Urothelium cell line (cell line): ENCODE data around the gene ZBTB2.
"Not testable (repeated sequence)": the region's sequence is repeated elsewhere in the genome, so short reads cannot be mapped to it uniquely, and the experiment has no call there.

Experiments
- DNase-seq: peaks from one replicate; pipeline ENCODE4 v3.0.0; 2011; ENCODE audit warnings: low spot score, mixed read lengths
- FAIRE-seq: peaks from 2 replicates; lab custom pipeline; 2011; peaks lifted over from hg19 to GRCh38; lab: Jason Lieb, UNC

The ZBTB2 gene

DNA sequence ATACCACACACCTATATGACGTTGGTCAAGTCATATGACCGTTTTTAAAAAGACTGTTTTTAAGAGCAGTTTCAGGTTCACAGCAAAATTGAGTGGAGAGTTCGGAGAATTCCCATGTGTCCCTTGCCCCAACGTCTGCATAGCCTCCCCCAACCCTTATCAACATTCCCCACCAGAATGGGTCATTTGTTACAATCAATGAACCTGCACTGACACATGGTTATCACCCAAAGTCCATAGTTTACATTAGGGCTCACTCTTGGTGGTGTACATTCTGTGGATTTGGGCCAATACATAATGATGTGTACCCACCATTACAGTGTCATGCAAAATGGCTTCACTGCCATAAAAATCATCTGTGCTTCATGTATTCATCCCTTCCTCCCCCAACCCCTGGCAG is 52.0 kb downstream of the ZBTB2 start:
- DNase-seq (no peak), FAIRE-seq (no peak)

DNA sequence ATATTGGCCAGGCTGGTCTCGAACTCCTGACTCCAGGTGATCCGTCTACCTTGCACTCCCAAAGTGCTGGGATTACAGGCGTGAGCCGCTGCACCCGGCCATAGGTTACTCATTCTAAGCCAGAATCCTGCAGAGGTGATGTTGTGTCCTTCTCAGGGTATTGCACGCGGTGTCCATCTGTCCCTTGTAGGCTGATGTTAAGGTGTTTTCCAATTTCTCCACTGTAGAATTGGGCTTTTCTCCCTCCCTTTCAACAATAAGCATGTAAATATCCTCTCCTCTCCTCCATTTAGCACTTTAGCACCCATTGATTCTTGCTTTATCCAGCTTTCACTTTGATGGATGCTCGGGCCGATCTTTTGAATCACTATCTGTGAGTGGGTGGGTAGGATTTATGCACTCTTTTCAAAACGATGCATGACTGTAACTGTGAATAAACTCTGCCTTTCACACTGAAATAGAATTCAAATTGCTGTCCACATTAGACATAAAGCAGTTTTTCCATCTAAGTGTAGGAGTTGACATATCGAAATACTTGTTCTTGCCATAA is 52.6 kb downstream of the ZBTB2 start:
- FAIRE-seq (no peak), DNase-seq (no peak)

DNA sequence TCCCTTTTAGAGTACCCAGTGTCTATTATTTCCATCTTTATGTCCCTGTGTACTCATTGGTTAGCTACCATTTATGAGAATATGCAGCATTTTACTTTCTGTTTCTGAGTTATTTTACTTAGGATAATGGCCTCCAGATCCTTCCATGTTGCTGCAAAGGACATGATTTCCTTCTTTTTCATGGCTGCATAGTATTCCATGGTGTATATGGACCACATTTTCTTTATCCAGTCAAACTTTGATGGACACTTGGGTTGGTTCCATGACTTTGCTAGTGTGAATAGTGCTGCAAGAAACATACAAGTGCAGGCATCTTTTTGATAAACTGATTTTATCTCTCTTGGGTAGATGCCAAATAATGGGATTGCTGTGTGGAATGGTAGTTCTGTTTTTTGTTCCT is 55.4 kb downstream of the ZBTB2 start:
- FAIRE-seq: no peak
- no peak for DNase-seq

DNA sequence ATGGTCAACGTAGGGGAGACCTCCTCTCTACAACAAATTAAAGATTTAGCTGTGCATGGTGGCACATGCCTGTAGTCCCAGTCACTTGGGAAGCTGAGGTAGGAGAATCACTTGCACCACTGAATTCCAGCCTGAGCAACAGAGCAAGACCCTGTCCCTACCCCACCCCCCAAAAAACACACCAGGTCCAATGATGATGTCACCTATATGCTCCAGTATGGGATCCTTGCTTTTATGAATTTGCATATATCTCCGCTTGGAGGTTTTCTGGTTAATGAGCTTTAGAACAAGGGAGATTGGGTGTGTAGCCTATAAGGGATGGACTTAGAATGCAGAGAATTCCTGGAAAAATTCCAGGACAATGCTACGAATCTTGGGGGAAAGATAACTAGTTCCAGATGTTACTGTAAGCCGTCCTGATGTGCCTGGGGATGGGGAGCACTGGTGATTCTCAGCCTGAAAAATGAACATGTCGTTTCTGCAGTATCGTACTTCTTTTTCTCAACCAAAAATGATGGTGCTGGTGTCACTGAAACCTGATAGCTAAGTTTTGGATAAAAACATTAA is 61.1 kb downstream of the ZBTB2 start:
- DNase-seq (no peak), FAIRE-seq (no peak)

DNA sequence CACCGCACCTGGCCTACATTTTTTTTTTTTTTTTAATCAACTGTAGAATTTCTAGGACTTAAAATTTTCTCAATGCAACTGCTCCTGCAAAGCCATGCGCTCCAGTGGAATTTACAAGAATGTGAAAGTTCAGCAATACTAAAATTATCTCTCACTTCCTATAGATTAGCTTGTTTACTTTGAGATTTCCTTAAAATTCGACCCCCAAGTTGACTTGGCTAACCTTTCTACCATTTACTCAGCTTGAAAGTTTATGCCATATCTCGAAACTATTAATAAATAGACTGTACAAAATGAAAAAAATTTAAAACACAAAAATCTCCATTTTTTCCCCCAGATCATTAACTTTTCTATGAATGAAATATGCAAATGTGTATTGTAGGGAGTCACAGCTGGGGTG is 64.3 kb downstream of the ZBTB2 start:
- FAIRE-seq (no peak), DNase-seq (no peak)

DNA sequence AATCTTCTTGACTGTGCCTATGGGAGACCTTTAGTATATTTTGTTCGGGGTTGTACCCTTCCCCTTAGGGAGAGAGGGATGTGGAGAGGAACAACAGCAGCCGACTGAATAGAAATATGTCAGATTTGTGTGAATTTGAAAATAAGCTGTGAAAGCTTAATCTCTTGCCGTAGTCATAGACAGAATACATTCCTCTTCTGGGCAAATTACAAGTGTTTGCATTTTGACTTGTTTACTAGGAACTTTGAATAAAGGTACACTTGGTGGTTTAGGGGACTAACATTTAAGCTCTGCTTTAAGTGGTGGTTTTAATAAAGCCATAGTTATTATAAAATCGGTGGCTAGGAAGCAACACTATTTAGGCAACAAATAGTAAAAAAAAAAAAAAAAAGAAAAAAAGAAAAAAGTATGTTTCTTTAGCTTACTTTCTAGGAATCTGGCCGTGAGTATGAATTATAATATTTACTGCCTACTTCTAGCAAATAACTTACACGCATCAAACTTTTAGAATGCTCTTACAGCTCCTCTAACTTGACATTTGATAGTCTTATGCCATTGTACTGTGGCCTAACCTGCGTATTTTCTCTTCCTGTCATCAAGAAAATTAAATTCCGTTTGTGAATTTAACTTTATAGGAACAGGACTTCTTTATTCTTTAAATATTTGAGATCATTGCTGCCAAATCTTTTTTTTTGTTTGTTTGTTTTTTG is 65.1 kb downstream of the ZBTB2 start:
- FAIRE-seq (no peak), DNase-seq (no peak)

DNA sequence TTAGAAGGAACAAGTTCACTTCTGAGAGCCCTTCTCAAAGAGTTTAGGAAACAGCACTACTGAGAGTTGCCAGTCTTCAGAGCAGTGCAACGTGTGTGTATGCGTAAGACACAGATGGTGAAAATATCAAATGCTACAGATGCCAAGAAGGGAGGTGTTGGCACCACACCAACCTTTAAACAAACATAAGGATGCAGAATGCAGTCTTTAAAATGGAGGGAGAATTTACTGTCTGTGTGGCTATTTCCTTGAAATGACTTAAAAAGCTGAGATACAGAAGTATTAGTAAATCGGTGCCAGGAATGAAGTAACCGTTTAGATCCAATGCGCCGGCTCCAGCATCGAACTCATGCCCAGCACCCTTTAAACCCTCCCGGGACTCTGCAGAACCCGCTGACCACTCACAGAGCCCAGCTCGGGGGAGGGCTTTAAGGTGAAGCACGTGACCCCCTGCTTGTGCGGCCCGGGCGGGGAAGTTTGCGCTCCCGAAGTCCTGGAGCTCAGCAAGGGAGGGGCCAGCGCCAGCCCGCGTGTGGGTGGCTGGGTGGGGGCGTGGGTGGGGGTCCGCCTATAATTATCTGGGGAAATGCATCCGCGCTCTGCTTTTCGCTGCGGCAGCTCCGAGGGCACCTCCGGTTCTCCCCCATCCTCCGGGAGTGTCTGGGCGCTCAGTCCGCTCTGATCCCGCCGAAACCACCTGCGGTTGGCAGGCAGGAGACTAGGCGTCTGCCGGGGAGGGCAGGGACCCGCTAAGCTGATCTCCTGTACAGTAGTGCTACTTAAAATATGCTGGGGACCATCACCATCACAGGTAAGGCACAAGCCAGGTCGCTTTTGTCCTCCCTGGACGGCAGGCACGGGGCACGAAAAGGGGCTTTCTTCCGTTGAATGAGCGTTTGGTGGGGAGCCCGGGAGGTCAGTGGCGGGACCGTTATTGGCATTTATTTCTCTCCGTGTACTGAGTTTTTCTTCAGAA is 66.0 kb downstream of the ZBTB2 start:
- DNase-seq (peak; percentile 80), FAIRE-seq (no peak)

DNA sequence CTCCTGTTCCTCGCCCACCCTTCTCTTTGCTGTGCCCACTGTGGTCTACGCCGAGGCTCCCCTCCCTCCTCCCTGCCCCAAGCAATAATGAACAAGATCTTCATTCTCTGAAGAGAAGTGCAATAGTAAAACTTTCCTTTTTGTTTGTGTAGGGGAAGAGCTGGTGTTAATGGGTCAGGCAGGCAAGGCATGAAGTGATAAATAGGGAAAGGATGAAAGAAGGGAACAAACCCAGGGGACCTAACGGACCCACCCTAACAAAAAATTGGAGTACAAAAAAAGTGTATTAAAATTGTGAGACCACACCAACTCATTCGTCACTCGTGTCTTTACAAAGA is 66.9 kb downstream of the ZBTB2 start:
- FAIRE-seq: no peak
- no peak for DNase-seq

DNA sequence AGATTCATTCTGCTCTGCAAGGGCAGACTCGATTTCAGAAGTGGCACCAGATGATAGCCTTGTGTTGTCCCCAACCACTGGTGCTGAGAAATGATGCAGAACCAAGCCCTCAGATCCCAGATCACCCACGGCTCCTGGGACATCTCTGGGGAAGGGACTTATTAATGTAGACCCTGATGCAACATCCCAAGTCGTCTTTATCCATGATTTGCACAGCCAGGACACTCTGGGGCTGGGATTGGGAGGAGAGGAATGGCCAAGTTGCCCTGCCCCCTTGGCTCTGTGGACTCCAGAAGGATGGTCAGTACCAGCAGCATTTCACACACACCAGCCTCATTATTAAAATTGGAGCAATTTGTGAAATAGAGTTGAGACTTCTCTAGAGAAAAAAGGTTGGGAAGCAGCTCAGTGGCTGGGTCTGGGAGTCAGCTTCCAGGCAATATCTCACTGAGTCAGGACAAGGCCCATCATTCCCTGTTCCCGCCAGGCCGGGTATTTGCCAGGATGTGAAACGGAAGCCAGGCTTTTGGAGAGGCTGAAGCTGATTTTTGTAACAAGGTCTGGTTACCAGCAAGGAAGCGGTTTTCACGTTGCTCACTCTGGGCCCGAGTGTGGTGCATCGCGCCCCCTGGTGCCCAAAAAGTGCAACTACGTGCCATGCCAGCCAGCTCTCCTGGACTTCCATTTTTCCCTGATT is 67.4 kb downstream of the ZBTB2 start:
- DNase-seq (peak; percentile 79), FAIRE-seq (no peak)

DNA sequence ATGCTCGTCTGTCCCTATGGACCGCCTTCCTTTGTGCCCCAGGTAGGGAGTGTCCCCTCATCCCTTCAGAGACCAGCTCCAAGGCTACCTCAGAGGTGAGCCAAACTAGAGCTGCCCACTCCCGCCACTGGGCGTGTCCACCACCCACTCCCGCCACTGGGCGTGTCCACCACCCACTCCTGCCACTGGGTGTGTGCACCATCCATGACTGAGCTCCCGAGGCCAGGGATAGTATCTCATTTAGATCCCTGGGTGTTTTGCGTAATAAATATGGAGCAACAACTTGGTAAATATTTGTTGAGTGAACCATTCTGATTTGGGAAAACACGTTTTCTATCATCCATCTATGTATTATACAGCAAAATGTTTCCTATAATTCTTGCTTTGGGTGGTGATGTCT is 68.8 kb downstream of the ZBTB2 start:
- FAIRE-seq: no peak
- DNase-seq: no peak

DNA sequence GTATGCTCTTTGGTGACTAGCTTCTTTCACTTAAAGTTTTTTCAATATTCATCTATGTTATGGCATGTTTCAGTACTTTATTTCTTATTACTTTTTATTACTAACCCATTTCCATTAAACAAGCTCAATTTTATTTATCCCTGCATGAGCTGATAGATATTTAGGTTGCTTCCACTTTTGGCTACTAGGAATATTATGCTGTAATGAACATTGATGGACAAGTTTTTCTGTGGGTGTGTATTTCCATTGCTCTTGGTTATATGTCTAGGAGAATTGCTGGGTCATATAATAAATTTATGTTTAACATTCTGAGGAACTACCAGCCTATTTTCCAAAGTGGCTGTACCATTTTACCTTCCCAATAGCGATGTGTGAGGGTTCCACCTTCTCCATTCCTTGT is 69.9 kb downstream of the ZBTB2 start:
- FAIRE-seq: no peak
- no peak for DNase-seq

DNA sequence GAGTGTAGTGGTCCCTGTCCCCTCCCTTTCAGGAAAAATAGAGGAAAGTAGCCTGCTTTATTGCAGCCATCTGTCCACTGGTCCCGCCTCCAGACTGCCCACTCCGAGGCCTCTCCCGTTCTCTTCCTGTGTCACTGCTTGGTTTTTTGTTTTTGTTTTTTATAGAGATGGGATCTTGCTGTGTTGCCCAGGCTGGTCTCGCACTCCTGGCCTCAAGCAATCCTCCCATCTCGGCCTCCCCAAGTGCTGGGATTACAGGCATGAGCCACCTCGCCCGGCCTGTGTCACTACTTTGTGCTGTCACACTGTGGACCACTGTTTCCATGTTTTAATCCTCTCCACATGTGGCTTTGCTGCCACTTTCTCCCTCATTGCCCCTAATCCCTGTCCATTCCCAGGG is 71.2 kb downstream of the ZBTB2 start:
- no peak for DNase-seq
- FAIRE-seq: no peak

DNA sequence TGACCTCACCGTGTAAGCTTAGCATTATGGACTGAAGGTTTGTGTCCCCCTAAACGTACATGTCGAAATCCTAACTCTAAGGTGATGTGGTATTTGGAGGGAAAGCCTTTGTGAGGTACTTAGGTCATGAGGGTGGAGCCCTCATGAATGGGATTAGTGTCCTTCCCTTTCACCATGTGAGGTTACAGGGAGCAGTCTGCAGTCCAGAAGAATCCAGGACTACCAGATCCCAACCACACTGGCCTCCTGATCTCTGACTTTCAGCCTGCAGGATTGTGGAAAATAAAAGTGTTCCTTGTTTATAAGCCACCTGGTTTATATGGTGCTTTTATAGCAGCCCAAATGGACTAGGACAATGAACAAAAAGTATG is 73.4 kb downstream of the ZBTB2 start:
- no peak for FAIRE-seq
- DNase-seq: no peak

DNA sequence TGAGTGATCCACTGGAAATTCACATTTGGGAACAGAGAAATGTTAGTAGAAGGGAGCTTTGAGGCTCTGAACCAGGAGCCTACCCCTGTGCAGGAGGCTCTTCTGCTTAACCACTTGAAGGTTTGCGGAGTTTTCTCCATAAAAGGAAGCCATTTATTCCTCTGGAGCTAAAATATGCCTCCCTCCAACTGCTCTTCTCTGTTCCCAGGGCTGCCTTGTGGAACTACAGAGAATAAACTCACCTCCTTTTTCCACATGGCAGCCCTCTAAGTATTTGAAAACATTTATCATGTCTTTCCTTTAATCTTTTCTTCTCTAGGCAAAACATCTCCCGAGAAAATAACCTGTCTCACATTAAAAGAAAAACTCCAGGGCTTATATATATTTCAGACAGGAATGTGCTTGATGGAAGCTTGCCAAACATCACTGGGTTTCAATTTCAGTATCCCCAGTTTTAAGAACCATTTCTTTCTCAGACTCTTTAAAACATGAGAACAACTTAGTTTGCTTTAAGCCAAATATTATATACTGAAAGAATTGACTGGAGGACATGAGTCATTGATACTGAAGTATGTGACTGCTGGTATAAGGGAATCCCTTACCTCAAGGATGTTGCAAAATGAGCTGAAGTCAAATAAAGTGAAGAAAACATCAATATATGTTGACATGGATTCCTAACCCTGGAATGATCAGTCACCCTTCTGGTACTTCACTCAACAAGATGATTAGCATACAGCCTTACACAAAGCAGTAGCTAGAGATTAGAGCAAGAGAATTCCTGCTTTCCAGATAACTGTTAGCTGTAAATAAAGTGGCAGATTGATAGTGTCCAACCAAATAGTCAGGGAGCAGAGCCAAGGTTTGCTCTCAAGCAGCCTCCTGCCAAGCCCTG is 74.0 kb downstream of the ZBTB2 start:
- DNase-seq (no peak), FAIRE-seq (peak; percentile 30)

DNA sequence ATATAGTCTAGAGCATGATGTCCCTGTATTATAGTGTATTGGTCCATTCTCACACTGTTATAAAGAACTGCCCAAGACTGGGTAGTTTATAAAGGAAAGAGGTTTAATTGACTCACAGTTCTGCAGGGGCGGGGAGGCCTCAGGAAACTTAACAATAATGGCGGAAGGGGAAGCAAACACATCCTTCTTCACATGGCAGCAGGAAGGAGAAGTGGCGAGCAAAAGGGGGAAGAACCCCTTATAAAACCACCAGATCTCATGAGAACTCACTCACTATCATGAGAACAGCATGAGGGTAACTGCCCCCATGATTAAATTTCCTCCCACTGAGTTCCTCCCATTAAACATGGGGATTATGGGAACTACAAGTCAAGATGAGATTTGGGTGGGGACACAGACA is 75.7 kb downstream of the ZBTB2 start:
- DNase-seq, FAIRE-seq: not testable (repeated sequence)
